K562 (cell line): ENCODE measurements around the gene FBXL4. TPM values are rescaled to one million over a fixed set of nuclear protein-coding genes. Genes with fewer than 3 reads are reported as not detected.

Experiments used
- ATAC-seq: fragments of 200-7000 bp; cut with Tn5 transposase; 3 replicates; pipeline ENCODE4 v1.9.1; 2020; ENCODE audit warnings: moderate library complexity
- BruUV-seq: library from RNA; stranded (reverse); fragments of 400-500 nt; replicated peaks from 2 replicates; lab custom pipeline; 2021; lab: Mats Ljungman, UMichigan
- CTCF ChIA-PET: fragments of 300-600 bp; formaldehyde crosslinking; extraction: SDS; loops from one replicate; lab custom pipeline; 2021; ENCODE audit warnings: low intra/inter-chr PET ratio; lab: Yijun Ruan, JAX
- POLR2A ChIA-PET: fragments of 300-600, 350-650 bp; sonication (Branson Sonifier 250); formaldehyde crosslinking; extraction: SDS; loops from one replicate; lab custom pipeline; 2021; ENCODE audit warnings: antibody characterized with exemption, inconsistent platforms; lab: Yijun Ruan, JAX
- DNase-seq, 4 experiments: peaks; one replicate each; pipeline versions ENCODE4 v3.0.0 to v3.0.0-alpha.2; 2011 to 2018; ENCODE audit warnings: low spot score in 3 of 4, mixed read lengths in 3 of 4; ENCODE audit errors: extremely low read depth in 1 of 4
- FAIRE-seq: peaks from 2 replicates; lab custom pipeline; 2011; peaks lifted over from hg19 to GRCh38; lab: Jason Lieb, UNC
- H2AFZ ChIP-seq: 2 replicates; pipeline ENCODE4 v1.6.0; 2011; ENCODE audit warnings: low read depth, low read length, control low read depth, inconsistent platforms
- H3K27ac ChIP-seq: fragments of 200-600 bp; 3 replicates; pipeline ENCODE4 v1.8.0; 2011; ENCODE audit warnings: low read depth, mild to moderate bottlenecking, control low read depth, inconsistent platforms, low read length, moderate library complexity, mixed read lengths; ENCODE audit errors: extremely low read depth
- H3K27me3 ChIP-seq, 2 experiments: fragments of 300-600 bp in 1 of 2; 2 replicates in 1 of 2; 3 replicates in 1 of 2; pipeline versions ENCODE4 v1.6.0 to v1.8.0; 2011; ENCODE audit warnings: inconsistent platforms in 2 of 2, low read length in 2 of 2, mild to moderate bottlenecking in 1 of 2, mixed read lengths in 1 of 2, moderate library complexity in 1 of 2; ENCODE audit not compliant: control insufficient read depth in 2 of 2, insufficient read depth in 2 of 2
- H3K36me3 ChIP-seq: fragments of 300-600 bp; 3 replicates; pipeline ENCODE4 v1.8.0; 2011; ENCODE audit warnings: mild to moderate bottlenecking, low read length, inconsistent platforms; ENCODE audit not compliant: control insufficient read depth, insufficient read depth
- H3K4me1 ChIP-seq, 2 experiments: fragments of 200-600 bp in 1 of 2; replicated peaks in 1 of 2; 2 replicates in 1 of 2; 3 replicates in 1 of 2; pipeline versions ENCODE4 v1.5.1 to v1.8.0; 2011; ENCODE audit warnings: inconsistent platforms in 2 of 2, low read length in 2 of 2, mild to moderate bottlenecking in 1 of 2, mixed read lengths in 1 of 2, moderate library complexity in 1 of 2; ENCODE audit not compliant: control insufficient read depth in 2 of 2, insufficient read depth in 2 of 2
- H3K4me2 ChIP-seq: 2 replicates; pipeline ENCODE4 v1.6.1; 2011; ENCODE audit warnings: low read length, control low read depth, inconsistent platforms, mixed read lengths; ENCODE audit not compliant: insufficient read depth
- H3K4me3 ChIP-seq: fragments of 200-600 bp; sonication (generic), shearing (Covaris generic); 2 replicates; pipeline ENCODE4 v1.5.1; 2016; ENCODE audit warnings: control low read depth, inconsistent platforms
- H3K79me2 ChIP-seq: fragments of 200-600 bp; 3 replicates; pipeline ENCODE4 v1.8.0; 2011; ENCODE audit warnings: low read length, inconsistent platforms; ENCODE audit not compliant: control insufficient read depth, insufficient read depth
- H3K9ac ChIP-seq, 2 experiments: 2 replicates each; pipeline versions ENCODE4 v1.6.0 to v1.6.1; 2011; ENCODE audit warnings: low read depth in 2 of 2, low read length in 2 of 2, control low read depth in 1 of 2, inconsistent platforms in 1 of 2, mild to moderate bottlenecking in 1 of 2, mixed read lengths in 1 of 2; ENCODE audit not compliant: insufficient read depth in 1 of 2
- H3K9me1 ChIP-seq: one replicate; pipeline ENCODE4 v1.6.0; 2011; ENCODE audit warnings: inconsistent platforms, mild to moderate bottlenecking, low read length, moderate library complexity; ENCODE audit not compliant: control insufficient read depth, insufficient read depth
- H3K9me3 ChIP-seq: replicated peaks from 2 replicates; pipeline ENCODE4 v1.5.1; 2011; ENCODE audit warnings: low read depth, low read length, inconsistent platforms; ENCODE audit not compliant: control insufficient read depth, insufficient read depth
- H4K20me1 ChIP-seq: replicated peaks from 2 replicates; pipeline ENCODE4 v1.6.1; 2011; ENCODE audit warnings: low read length, inconsistent platforms, mixed read lengths; ENCODE audit not compliant: control insufficient read depth, insufficient read depth
- HNRNPUL1 ChIP-seq: fragments of 200-400 bp; formaldehyde crosslinking; IDR thresholded peaks from 2 replicates; pipeline ENCODE4 v1.6.1; 2017; ENCODE audit warnings: low read length
- MAZ ChIP-seq, 2 experiments: fragments of 450-650 bp in 1 of 2; sonication (generic) in 1 of 2; formaldehyde crosslinking; IDR thresholded peaks in 1 of 2; conservative IDR thresholded peaks in 1 of 2; 2 replicates each; pipeline versions ENCODE4 v1.4.0 to v1.5.0; 2020; ENCODE audit warnings: mild to moderate bottlenecking in 1 of 2, missing genetic modification reagents in 1 of 2
- NCOA6 ChIP-seq: fragments of 450-650 bp; IDR thresholded peaks from 2 replicates; pipeline ENCODE4 v1.6.1; 2017; ENCODE audit warnings: mild to moderate bottlenecking
- ZFP36 ChIP-seq: fragments of 150-350 bp; IDR thresholded peaks from 2 replicates; pipeline ENCODE4 v1.6.1; 2018; ENCODE audit warnings: low read length, low read depth; ENCODE audit not compliant: partially characterized antibody
- WGBS: fragments of 100-300 bp; shearing (Covaris generic); methylation state at CpG from one replicate; pipeline ENCODE4 v1.1.6; 2016; ENCODE audit warnings: low coverage, mixed read lengths; ENCODE audit not compliant: insufficient coverage; ENCODE audit errors: missing lambda C conversion rate; 5-methylcytosine and 5-hydroxymethylcytosine counted together
- in situ Hi-C: fragments of 300-500 bp; cut with MboI; formaldehyde crosslinking; loops from 4 replicates; pipeline ENCODE4 v1.15.0; 2018; ENCODE audit warnings: inconsistent platforms, mixed read lengths
- intact Hi-C: fragments of 100-400 bp; cut with micrococcal nuclease; formaldehyde crosslinking; loops from 2 replicates; pipeline ENCODE4 v1.14.2; 2022
- polyA plus RNA-seq, 8 experiments: library from polyadenylated mRNA; depleted of rRNA in 4 of 8; stranded (reverse) in 5 of 8; unstranded in 3 of 8; fragments of >200 nt; fragmentation: Nextera tagmentation in 2 of 8; fragmentation: Illumina TruSeq in 1 of 8; extraction: Ambion mirVana in 2 of 8; extraction: Trizol in 1 of 8; gene quantifications; 2 replicates each; pipeline versions ENCODE4 v1.2.1 to v1.2.3, GENCODE V29; 2011 to 2014; ENCODE audit warnings: inconsistent platforms in 1 of 8, missing spikeins in 1 of 8
- total RNA-seq, 7 experiments: library from RNA; depleted of rRNA in 6 of 7; stranded (reverse); fragments of >200 nt in 6 of 7; fragmentation: Illumina TruSeq in 2 of 7; extraction: Trizol in 2 of 7; gene quantifications; 2 replicates each; pipeline versions ENCODE4 v1.2.1 to v1.2.3, GENCODE V29; 2011 to 2021; ENCODE audit warnings: low replicate concordance in 1 of 7
- TF ChIP-seq, protein P1 (sequence below): fragments of 450-650 bp; IDR thresholded peaks from 2 replicates; pipeline ENCODE4 v1.6.1; 2018; ENCODE audit not compliant: partially characterized antibody
- TF ChIP-seq, protein P2 (sequence below): fragments of 200-800 bp; sonication (Bioruptor generic); IDR thresholded peaks from 2 replicates; pipeline ENCODE4 v1.6.1; 2017; ENCODE audit warnings: missing genetic modification characterization, missing compliant biosample characterization

The FBXL4 gene
- total and polyA plus RNA-seq, 9 of the 15 experiments (the other 6 are each of a cell fraction or from before 2014, with no cell fraction given) = 4.2 to 23.1 (median 7.7) TPM

DNA sequence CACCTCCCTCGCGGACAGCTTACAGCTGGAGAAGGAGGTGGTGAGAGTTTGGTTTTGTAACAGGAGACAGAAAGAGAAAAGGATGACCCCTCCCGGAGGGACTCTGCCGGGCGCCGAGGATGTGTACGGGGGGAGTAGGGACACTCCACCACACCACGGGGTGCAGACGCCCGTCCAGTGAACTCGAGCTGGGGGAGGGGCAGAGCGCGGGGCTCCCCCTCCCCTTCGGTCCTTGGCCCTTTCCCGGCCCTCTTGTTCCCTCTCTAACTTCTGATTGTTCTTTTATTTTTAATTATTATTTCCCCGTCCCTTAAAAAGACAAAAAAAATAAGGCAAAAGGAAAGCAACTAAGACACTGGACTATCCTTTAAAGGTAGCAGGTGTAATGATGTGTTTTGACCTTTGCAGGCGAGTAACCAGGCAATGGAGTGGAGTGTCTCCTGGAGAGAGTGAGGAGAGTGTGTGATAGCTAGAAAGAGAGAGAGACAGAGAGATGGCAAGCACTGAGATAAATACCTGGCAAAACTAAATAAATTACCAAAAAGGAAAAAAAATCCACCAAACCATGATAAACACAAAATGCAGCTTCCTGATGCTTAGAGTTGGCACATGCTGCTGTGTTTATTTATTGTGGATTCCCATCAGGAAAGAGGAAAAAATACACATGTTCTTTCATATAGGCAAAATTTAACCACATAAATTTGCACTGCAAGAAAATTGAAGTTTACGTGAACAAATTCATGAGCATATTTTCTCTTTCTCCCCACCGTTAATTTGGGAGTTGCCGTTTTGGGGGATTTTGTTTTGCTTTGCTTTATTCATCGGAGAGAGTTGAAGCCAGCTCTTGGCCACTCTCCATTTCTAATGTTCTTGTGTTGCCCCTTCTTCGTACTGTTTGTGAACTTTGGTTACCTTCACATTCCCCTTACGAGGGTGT is 111.5 kb downstream of the FBXL4 start:
- CTCF ChIA-PET = interaction anchor here (1.1 kb wide), 1 partner anchor 67 kb away, joined by 3 read pairs; no protein-coding TSS in a partner anchor
- peak; percentile 44 for TF ChIP-seq ZFP36
- TF ChIP-seq, protein P1, sequence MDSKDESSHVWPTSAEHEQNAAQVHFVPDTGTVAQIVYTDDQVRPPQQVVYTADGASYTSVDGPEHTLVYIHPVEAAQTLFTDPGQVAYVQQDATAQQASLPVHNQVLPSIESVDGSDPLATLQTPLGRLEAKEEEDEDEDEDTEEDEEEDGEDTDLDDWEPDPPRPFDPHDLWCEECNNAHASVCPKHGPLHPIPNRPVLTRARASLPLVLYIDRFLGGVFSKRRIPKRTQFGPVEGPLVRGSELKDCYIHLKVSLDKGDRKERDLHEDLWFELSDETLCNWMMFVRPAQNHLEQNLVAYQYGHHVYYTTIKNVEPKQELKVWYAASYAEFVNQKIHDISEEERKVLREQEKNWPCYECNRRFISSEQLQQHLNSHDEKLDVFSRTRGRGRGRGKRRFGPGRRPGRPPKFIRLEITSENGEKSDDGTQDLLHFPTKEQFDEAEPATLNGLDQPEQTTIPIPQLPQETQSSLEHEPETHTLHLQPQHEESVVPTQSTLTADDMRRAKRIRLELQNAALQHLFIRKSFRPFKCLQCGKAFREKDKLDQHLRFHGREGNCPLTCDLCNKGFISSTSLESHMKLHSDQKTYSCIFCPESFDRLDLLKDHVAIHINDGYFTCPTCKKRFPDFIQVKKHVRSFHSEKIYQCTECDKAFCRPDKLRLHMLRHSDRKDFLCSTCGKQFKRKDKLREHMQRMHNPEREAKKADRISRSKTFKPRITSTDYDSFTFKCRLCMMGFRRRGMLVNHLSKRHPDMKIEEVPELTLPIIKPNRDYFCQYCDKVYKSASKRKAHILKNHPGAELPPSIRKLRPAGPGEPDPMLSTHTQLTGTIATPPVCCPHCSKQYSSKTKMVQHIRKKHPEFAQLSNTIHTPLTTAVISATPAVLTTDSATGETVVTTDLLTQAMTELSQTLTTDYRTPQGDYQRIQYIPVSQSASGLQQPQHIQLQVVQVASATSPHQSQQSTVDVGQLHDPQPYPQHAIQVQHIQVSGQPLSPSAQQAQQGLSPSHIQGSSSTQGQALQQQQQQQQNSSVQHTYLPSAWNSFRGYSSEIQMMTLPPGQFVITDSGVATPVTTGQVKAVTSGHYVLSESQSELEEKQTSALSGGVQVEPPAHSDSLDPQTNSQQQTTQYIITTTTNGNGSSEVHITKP = peak; percentile 31
- TF ChIP-seq, protein P2, sequence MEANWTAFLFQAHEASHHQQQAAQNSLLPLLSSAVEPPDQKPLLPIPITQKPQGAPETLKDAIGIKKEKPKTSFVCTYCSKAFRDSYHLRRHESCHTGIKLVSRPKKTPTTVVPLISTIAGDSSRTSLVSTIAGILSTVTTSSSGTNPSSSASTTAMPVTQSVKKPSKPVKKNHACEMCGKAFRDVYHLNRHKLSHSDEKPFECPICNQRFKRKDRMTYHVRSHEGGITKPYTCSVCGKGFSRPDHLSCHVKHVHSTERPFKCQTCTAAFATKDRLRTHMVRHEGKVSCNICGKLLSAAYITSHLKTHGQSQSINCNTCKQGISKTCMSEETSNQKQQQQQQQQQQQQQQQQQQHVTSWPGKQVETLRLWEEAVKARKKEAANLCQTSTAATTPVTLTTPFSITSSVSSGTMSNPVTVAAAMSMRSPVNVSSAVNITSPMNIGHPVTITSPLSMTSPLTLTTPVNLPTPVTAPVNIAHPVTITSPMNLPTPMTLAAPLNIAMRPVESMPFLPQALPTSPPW (CRISPR knock-in tag) = 0 out of 2 replicates have a peak, but pooled peaks have one; percentile 18
- TF ChIP-seq NCOA6 = 0 out of 2 replicates have a peak, but pooled peaks have one; percentile 22
- TF ChIP-seq MAZ (CRISPR knock-in tag; conservative IDR thresholded peaks at IDR 0.05 in 1 of 2, IDR thresholded peaks at IDR 0.05 in 1 of 2) = 0 out of 4 replicates have a peak, but pooled peaks of 1 of the 2 experiments have one; percentile 19
- no peak for TF ChIP-seq HNRNPUL1
- Histone ChIP-seq H3K9me3 (peaks cover 6% of the 10 kb centered on the region; the same call in 1 of the 2 replicates), H3K36me3 (no peaks in the 10 kb centered on the region), H3K79me2 (no peaks in the 10 kb centered on the region; the same call in 2 of the 3 replicates), H3K9me1 (no peaks in the 10 kb centered on the region), H3K4me2 (peak overlapping the region; percentile 60), H4K20me1 (no peaks in the 10 kb centered on the region), H3K27ac (no peak overlapping the region), H3K4me3 (peak overlapping the region; percentile 53), H2AFZ (peak overlapping the region; percentile 82), H3K27me3 (peaks cover 0 to 9% of the 10 kb centered on the region in 2 experiments; a peak in 2 of 5 replicates), H3K4me1 (peaks cover 0 to 46% of the 10 kb centered on the region in 2 experiments; a peak in 4 of 5 replicates), H3K9ac (peak overlapping the region; percentile 34 to 90; a peak in 3 of 4 replicates)
- peak; percentile 42 to 49 (median 46) for DNase-seq
- ATAC-seq = peak; percentile 9
- no peak for FAIRE-seq
- WGBS = 10% methylated on average over 23 of the region's 23 CpGs
- TSS peak; percentile 37 for BruUV-seq
- in situ Hi-C loops (loop anchor here (5.0 kb wide), 1 partner anchor 64 kb away; no protein-coding TSS in a partner anchor), intact Hi-C loops (no loop called here)
- POLR2A ChIA-PET = interaction anchor here (0.6 to 1.2 kb wide), 2 partner anchors 15 to 289 kb away, joined by 3 to 4 read pairs; no protein-coding TSS in a partner anchor
